Nasal cavity respiratory epithelium epithelial cell of viscerocranial mucosa (primary cell): ENCODE data around the gene RXFP2. TPM values are rescaled to one million over a fixed set of nuclear protein-coding genes. Genes with fewer than 3 reads are reported as not detected.

ENCODE experiments used
- total RNA-seq: library from RNA; depleted of rRNA; stranded (reverse); fragments of >200 nt; gene quantifications from 2 replicates; pipeline ENCODE4 v1.2.3, GENCODE V29; 2014

The RXFP2 gene, protein sequence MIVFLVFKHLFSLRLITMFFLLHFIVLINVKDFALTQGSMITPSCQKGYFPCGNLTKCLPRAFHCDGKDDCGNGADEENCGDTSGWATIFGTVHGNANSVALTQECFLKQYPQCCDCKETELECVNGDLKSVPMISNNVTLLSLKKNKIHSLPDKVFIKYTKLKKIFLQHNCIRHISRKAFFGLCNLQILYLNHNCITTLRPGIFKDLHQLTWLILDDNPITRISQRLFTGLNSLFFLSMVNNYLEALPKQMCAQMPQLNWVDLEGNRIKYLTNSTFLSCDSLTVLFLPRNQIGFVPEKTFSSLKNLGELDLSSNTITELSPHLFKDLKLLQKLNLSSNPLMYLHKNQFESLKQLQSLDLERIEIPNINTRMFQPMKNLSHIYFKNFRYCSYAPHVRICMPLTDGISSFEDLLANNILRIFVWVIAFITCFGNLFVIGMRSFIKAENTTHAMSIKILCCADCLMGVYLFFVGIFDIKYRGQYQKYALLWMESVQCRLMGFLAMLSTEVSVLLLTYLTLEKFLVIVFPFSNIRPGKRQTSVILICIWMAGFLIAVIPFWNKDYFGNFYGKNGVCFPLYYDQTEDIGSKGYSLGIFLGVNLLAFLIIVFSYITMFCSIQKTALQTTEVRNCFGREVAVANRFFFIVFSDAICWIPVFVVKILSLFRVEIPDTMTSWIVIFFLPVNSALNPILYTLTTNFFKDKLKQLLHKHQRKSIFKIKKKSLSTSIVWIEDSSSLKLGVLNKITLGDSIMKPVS
- total RNA-seq, result not detected in 2 replicates

DNA sequence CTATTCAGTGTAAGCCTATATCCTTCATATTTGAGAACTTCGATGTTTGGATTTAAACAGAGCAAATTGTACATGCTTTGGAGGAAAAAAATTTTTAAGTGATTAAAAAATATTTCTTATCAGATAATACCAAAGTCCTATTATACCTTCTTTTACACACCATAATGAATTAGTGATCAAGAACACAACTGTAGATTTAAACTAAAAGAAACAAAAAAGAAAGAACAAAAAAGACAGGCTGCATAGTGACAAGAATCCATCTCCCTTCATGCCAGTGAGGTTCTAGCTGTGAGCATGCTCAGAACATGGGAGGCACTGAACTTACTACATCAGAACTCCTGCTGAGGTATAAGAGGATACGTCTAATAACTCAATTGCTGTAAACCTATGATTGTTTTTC is at the start of gene RXFP2:
TSS of gene RXFP2 (plus strand) at position 301 of the 400 bp plus-strand sequence. CDS start at position 388, 87 bp downstream.

